ENCODE results near the gene TP73.

GRCh38 chr1:3743826-3744225 is 91.5 kb downstream of the TP73 start:
- no peak for TF ChIP-seq POLR2A (IDR thresholded peaks at IDR 0.05; ENCODE audit: low read length)
- TF ChIP-seq GATA1 (IDR thresholded peaks at IDR 0.05; ENCODE audit: low read depth, low read length): no peak
